ENCODE results near the gene CHAT.

CHAT gene

GRCh38 chr10:49707585-49707984 is 93.7 kb downstream of the CHAT start:
- no peak for TF ChIP-seq SIN3A (IDR thresholded peaks at IDR 0.05; ENCODE audit: borderline replicate concordance, insufficient read depth, low read length)
- TF ChIP-seq TAF1 (IDR thresholded peaks at IDR 0.05; ENCODE audit: borderline replicate concordance, insufficient read depth, low read length): no peak
- TF ChIP-seq FOXP2 (optimal IDR thresholded peaks at IDR 0.05; ENCODE audit: borderline replicate concordance, extremely low read depth, extremely low read length, insufficient read depth): no peak
- TF ChIP-seq REST (IDR thresholded peaks at IDR 0.05; ENCODE audit: insufficient read depth in 1 of 2, low read depth in 2 of 2, low read length in 2 of 2): no peak
- TF ChIP-seq POLR2AphosphoS5 (IDR thresholded peaks at IDR 0.05; ENCODE audit: low read depth, low read length): no peak

GRCh38 chr10:49709934-49710333 is 96.1 kb downstream of the CHAT start:
- no peak for TF ChIP-seq FOXP2 (optimal IDR thresholded peaks at IDR 0.05; ENCODE audit: borderline replicate concordance, extremely low read depth, extremely low read length, insufficient read depth)
- no peak for TF ChIP-seq TAF1 (IDR thresholded peaks at IDR 0.05; ENCODE audit: borderline replicate concordance, insufficient read depth, low read length)
- TF ChIP-seq REST (IDR thresholded peaks at IDR 0.05; ENCODE audit: insufficient read depth in 1 of 2, low read depth in 2 of 2, low read length in 2 of 2): no peak
- no peak for TF ChIP-seq SIN3A (IDR thresholded peaks at IDR 0.05; ENCODE audit: borderline replicate concordance, insufficient read depth, low read length)
- no peak for TF ChIP-seq POLR2AphosphoS5 (IDR thresholded peaks at IDR 0.05; ENCODE audit: low read depth, low read length)

- TF ChIP-seq FOXP2 (optimal IDR thresholded peaks at IDR 0.05; ENCODE audit: borderline replicate concordance, extremely low read depth, extremely low read length, insufficient read depth) (no peak), SIN3A (IDR thresholded peaks at IDR 0.05; ENCODE audit: borderline replicate concordance, insufficient read depth, low read length) (no peak), TAF1 (IDR thresholded peaks at IDR 0.05; ENCODE audit: borderline replicate concordance, insufficient read depth, low read length) (no peak), REST (IDR thresholded peaks at IDR 0.05; ENCODE audit: insufficient read depth in 1 of 2, low read depth in 2 of 2, low read length in 2 of 2) (no peak), POLR2AphosphoS5 (IDR thresholded peaks at IDR 0.05; ENCODE audit: low read depth, low read length) (no peak)
These were observed 97.1 kb downstream of the CHAT start for GRCh38 chr10:49710966-49711365.

- TF ChIP-seq FOXP2 (optimal IDR thresholded peaks at IDR 0.05; ENCODE audit: borderline replicate concordance, extremely low read depth, extremely low read length, insufficient read depth): no peak
- no peak for TF ChIP-seq TAF1 (IDR thresholded peaks at IDR 0.05; ENCODE audit: borderline replicate concordance, insufficient read depth, low read length)
- TF ChIP-seq SIN3A (IDR thresholded peaks at IDR 0.05; ENCODE audit: borderline replicate concordance, insufficient read depth, low read length): no peak
- no peak for TF ChIP-seq REST (IDR thresholded peaks at IDR 0.05; ENCODE audit: insufficient read depth in 1 of 2, low read depth in 2 of 2, low read length in 2 of 2)
These were observed 97.6 kb downstream of the CHAT start for GRCh38 chr10:49711481-49711880.

GRCh38 chr10:49713266-49713665 is 99.4 kb downstream of the CHAT start:
- TF ChIP-seq TAF1 (IDR thresholded peaks at IDR 0.05; ENCODE audit: borderline replicate concordance, insufficient read depth, low read length) (no peak), POLR2AphosphoS5 (IDR thresholded peaks at IDR 0.05; ENCODE audit: low read depth, low read length) (no peak), SIN3A (IDR thresholded peaks at IDR 0.05; ENCODE audit: borderline replicate concordance, insufficient read depth, low read length) (no peak), FOXP2 (optimal IDR thresholded peaks at IDR 0.05; ENCODE audit: borderline replicate concordance, extremely low read depth, extremely low read length, insufficient read depth) (no peak), REST (IDR thresholded peaks at IDR 0.05; ENCODE audit: insufficient read depth in 1 of 2, low read depth in 2 of 2, low read length in 2 of 2) (no peak)

Data from PFSK-1 (cell line).